Heart left ventricle (tissue), 16 donors: ENCODE data around the gene PDCD4. TPM values are rescaled to one million over a fixed set of nuclear protein-coding genes. Genes with fewer than 3 reads are reported as not detected.

Experiments used
- ATAC-seq, 4 donors: fragments of 200-7000 bp; cut with Tn5 transposase; one replicate each; pipeline ENCODE4 v1.9.1; 2020 to 2022; ENCODE audit warnings: moderate library complexity in 4 of 4, mild to moderate bottlenecking in 3 of 4, moderate number of reproducible peaks in 1 of 4
- DNase-seq, 5 donors: peaks; one replicate each; pipeline ENCODE4 v3.0.0-alpha.2; 2020
- H3K27ac ChIP-seq, 12 donors: fragments of 200-600 bp; sonication (generic) in 4 of 12; one replicate each; pipeline versions ENCODE4 v1.5.0 to v1.8.0; 2016 to 2022; ENCODE audit warnings: mild to moderate bottlenecking in 2 of 12
- H3K27me3 ChIP-seq, 9 donors: fragments of 200-600 bp; sonication (generic) in 2 of 9; one replicate each; pipeline versions ENCODE4 v1.5.1 to v1.8.0; 2016 to 2022; ENCODE audit warnings: mild to moderate bottlenecking in 3 of 9
- H3K36me3 ChIP-seq, 9 donors: fragments of 200-600 bp; sonication (generic) in 2 of 9; one replicate each; pipeline versions ENCODE4 v1.5.0 to v1.8.0; 2018 to 2022; ENCODE audit warnings: mild to moderate bottlenecking in 2 of 9
- H3K4me1 ChIP-seq, 12 donors: fragments of 200-600 bp; sonication (generic) in 4 of 12; one replicate each; pipeline versions ENCODE4 v1.5.0 to v1.8.0; 2016 to 2022; ENCODE audit warnings: mild to moderate bottlenecking in 3 of 12
- H3K4me3 ChIP-seq, 12 donors: fragments of 200-600 bp; sonication (generic) in 4 of 12; one replicate each; pipeline versions ENCODE4 v1.5.0 to v1.8.0; 2017 to 2022; ENCODE audit warnings: mild to moderate bottlenecking in 9 of 12, moderate library complexity in 4 of 12
- H3K9me3 ChIP-seq, 12 donors: fragments of 200-600 bp; sonication (generic) in 4 of 12; one replicate each; pipeline versions ENCODE4 v1.5.0 to v1.8.0; 2016 to 2022; ENCODE audit warnings: mild to moderate bottlenecking in 1 of 12
- CTCF ChIP-seq, 12 donors: fragments of 200-600 bp; sonication (generic) in 4 of 12; IDR thresholded peaks; one replicate each; pipeline versions ENCODE4 v1.5.0 to v1.8.0; 2018 to 2022; ENCODE audit warnings: antibody characterized with exemption in 12 of 12, mild to moderate bottlenecking in 5 of 12
- POLR2A ChIP-seq, 2 donors: fragments of 450-650 bp; IDR thresholded peaks; one replicate each; pipeline ENCODE4 v1.6.1; 2017; ENCODE audit warnings: antibody characterized with exemption in 2 of 2, mild to moderate bottlenecking in 2 of 2, moderate library complexity in 2 of 2
- WGBS, 4 donors: extraction: QIAGEN DNeasy Blood & Tissue Kit in 2 of 4; methylation state at CpG; one replicate each; pipeline versions ENCODE4 v1.1.5 to v1.1.7; 2013 to 2018; 5-methylcytosine and 5-hydroxymethylcytosine counted together
- intact Hi-C, 10 donors: fragments of 100-400 bp; cut with DNase I; formaldehyde crosslinking; loops; one replicate each; pipeline versions ENCODE4 v1.11.1 to v1.14.2; 2022
- polyA plus RNA-seq, 2 donors: library from polyadenylated mRNA; stranded (reverse); fragments of 200-250 nt; gene quantifications; one replicate each; pipeline ENCODE4 v1.2.3, GENCODE V29; 2013
- total RNA-seq, 9 donors: library from RNA; depleted of rRNA in 2 of 9; stranded (reverse); fragments of >200 nt in 2 of 9; fragmentation: NEBNext Ultra II Directional in 3 of 9; extraction: Animal tissue kit (Norgen Biotek cat#: 25700) in 3 of 9; gene quantifications; one replicate each; pipeline versions ENCODE4 v1.1.0 to v1.2.4, GENCODE V29; 2016 to 2023
- donor health status: ischemic (EF 13 %, LVEDD 7.1; RV severe dilation, severe dysfunction).
- donor health status: healthy with polysubstance abuse.
- donor health status: DM: no; HTN: yes; CAD: no.
- donor health status: DM: no; HTN: no; CAD: no.
- donor health status: ischemic (EF 25% LVEDD 6.9; RV normal size, moderate dysfunction).
- donor health status: ischemic (EF 25% LVEDD 5.7; RV mildly dilated, moderate dysfunction).
- donor health status: healthy.
- donor health status: DM: yes; HTN: yes; CAD: no.
- donor health status: ischemic (EF 35%, LVEDD 5.7; RV mildly dilated, moderate dysfunction).
- donor health status: nonischemic (EF 11% LVEDD 7.7; RV severe dilation, severe dysfunction).
- donor health status: DM: yes; HTN: yes; CAD: no.
- donor health status: PGD.
- donor health status: ischemic (EF 29% LVEDD 5.4; RV normal size, mild dysfunction).
- donor health status: nonischemic (EF 23%, LVEDD 6.1; RV moderate dilation, normal function).

PDCD4 gene
- total and polyA plus RNA-seq, 11 donors: 18.2 to 73.2 (median 42.6) TPM

- peaks cover 0 to 74% (median 51%) of the 10 kb centered on the region in 9 donors for H3K36me3 ChIP-seq
- no peak overlapping the region for H3K4me3 ChIP-seq
- peaks cover 0 to 9% (median 2%) of the 10 kb centered on the region in 12 donors for H3K4me1 ChIP-seq
- no peak for TF ChIP-seq CTCF (IDR thresholded peaks at IDR 0.05)
- TF ChIP-seq POLR2A (IDR thresholded peaks at IDR 0.05): no peak
- DNase-seq (no peak), ATAC-seq (no peak)
- intact Hi-C loops: loop anchor here in 1 of 10 donors (10.0 kb wide), 1 partner anchor 496 kb away; no protein-coding TSS in a partner anchor
- no peak overlapping the region for H3K27ac ChIP-seq
- H3K9me3 ChIP-seq: no peaks in the 10 kb centered on the region
- H3K27me3 ChIP-seq: no peaks in the 10 kb centered on the region
- WGBS, 4 donors: 89 to 98% (median 96%) methylated on average over 2 of the region's 2 CpGs
Measured at GRCh38 chr10:110900983-110901382, 29.3 kb downstream of the PDCD4 start.

GRCh38 chr10:110901954-110902819 lies 30.5 kb downstream of the PDCD4 start:
- H3K9me3 ChIP-seq: no peaks in the 10 kb centered on the region
- no peak overlapping the region for H3K4me3 ChIP-seq
- ATAC-seq: peak in 1 of 4 donors; percentile 26
- 81 to 86% (median 84%) methylated on average over 7 of the region's 7 CpGs for WGBS, 4 donors
- peaks cover 0 to 72% (median 39%) of the 10 kb centered on the region in 9 donors for H3K36me3 ChIP-seq
- H3K27me3 ChIP-seq: no peaks in the 10 kb centered on the region
- DNase-seq: no peak
- peak overlapping the region in 1 of 12 donors; percentile 4 for H3K27ac ChIP-seq
- no peak for TF ChIP-seq POLR2A (IDR thresholded peaks at IDR 0.05)
- TF ChIP-seq CTCF (IDR thresholded peaks at IDR 0.05): no peak
- intact Hi-C loops: loop anchor here in 1 of 10 donors (10.0 kb wide), 1 partner anchor 497 kb away; no protein-coding TSS in a partner anchor
- H3K4me1 ChIP-seq: peaks cover 0 to 9% (median 2%) of the 10 kb centered on the region in 12 donors

- ATAC-seq (peak in 3 of 4 donors; percentile 39 to 55 (median 46)), DNase-seq (no peak)
- Histone ChIP-seq H3K36me3 (peaks cover 0 to 58% (median 25%) of the 10 kb centered on the region in 9 donors), H3K9me3 (no peaks in the 10 kb centered on the region), H3K4me3 (no peak overlapping the region), H3K27ac (peak overlapping the region in 1 of 12 donors; percentile 17), H3K27me3 (no peaks in the 10 kb centered on the region), H3K4me1 (peaks cover 0 to 9% (median 2%) of the 10 kb centered on the region in 12 donors)
- WGBS, 4 donors: 78 to 85% (median 83%) methylated on average over 3 of the region's 3 CpGs
- intact Hi-C loops: loop anchor here in 1 of 10 donors (10.0 kb wide), 1 partner anchor 499 kb away; no protein-coding TSS in a partner anchor
- no peak for TF ChIP-seq POLR2A (IDR thresholded peaks at IDR 0.05)
- no peak for TF ChIP-seq CTCF (IDR thresholded peaks at IDR 0.05)
Measured at GRCh38 chr10:110903280-110904278, 31.9 kb downstream of the PDCD4 start.
